HEK293 (cell line): ENCODE results near the gene MFAP5.

Experiments used
- CTCF ChIA-PET: fragments of 350-600 bp; formaldehyde crosslinking; extraction: SDS; loops from one replicate; lab custom pipeline; 2021; ENCODE audit warnings: antibody characterized with exemption; lab: Yijun Ruan, JAX
- POLR2A ChIA-PET: fragments of 300-600 bp; formaldehyde crosslinking; extraction: SDS; loops from one replicate; lab custom pipeline; 2020; ENCODE audit warnings: antibody characterized with exemption, inconsistent platforms; lab: Yijun Ruan, JAX
- H3K27ac ChIP-seq: fragments of 200-500 bp; sonication (Bioruptor generic); 2 replicates; pipeline ENCODE4 v1.5.1; 2014; ENCODE audit warnings: low read depth, low read length, control low read depth, inconsistent platforms; ENCODE audit errors: extremely low read depth
- H3K36me3 ChIP-seq, 2 experiments: fragments of 200-500 bp in 1 of 2; sonication (Bioruptor generic) in 1 of 2; 1 replicate in 1 of 2; 2 replicates in 1 of 2; pipeline ENCODE4 v1.5.1; 2014 to 2017; ENCODE audit warnings: inconsistent platforms in 2 of 2, low read length in 2 of 2; ENCODE audit not compliant: control insufficient read depth in 2 of 2, insufficient read depth in 1 of 2
- H3K4me1 ChIP-seq: fragments of 200-500 bp; sonication (Bioruptor generic); 2 replicates; pipeline ENCODE4 v1.5.1; 2014; ENCODE audit warnings: mild to moderate bottlenecking, low read length, inconsistent platforms; ENCODE audit not compliant: control insufficient read depth, insufficient read depth
- H3K4me3 ChIP-seq: 2 replicates; pipeline ENCODE4 v1.5.1; 2011; ENCODE audit warnings: low read depth, mild to moderate bottlenecking, control low read depth, low read length, moderate library complexity
- H3K9me3 ChIP-seq: fragments of 200-500 bp; sonication (Bioruptor generic); 2 replicates; pipeline ENCODE4 v1.5.1; 2014; ENCODE audit warnings: low read depth, low read length, inconsistent platforms; ENCODE audit not compliant: control insufficient read depth, insufficient read depth
- GFI1B ChIP-seq: fragments of 450-650 bp; formaldehyde crosslinking; IDR thresholded peaks from 2 replicates; pipeline ENCODE4 v1.5.1; 2016; ENCODE audit warnings: missing biosample characterization, missing genetic modification characterization
- OSR2 ChIP-seq: fragments of 450-650 bp; formaldehyde crosslinking; IDR thresholded peaks from 2 replicates; pipeline ENCODE4 v1.5.1; 2016; ENCODE audit warnings: missing biosample characterization, missing genetic modification characterization
- PRDM1 ChIP-seq: fragments of 450-650 bp; formaldehyde crosslinking; IDR thresholded peaks from 2 replicates; pipeline ENCODE4; 2016; ENCODE audit warnings: missing biosample characterization, missing genetic modification characterization
- SETDB1 ChIP-seq: IDR thresholded peaks from one replicate; pipeline ENCODE4 v1.6.1; 2017; ENCODE audit warnings: mild to moderate bottlenecking, low read length, moderate library complexity, mixed read lengths; ENCODE audit not compliant: insufficient read length
- SP7 ChIP-seq: fragments of 450-650 bp; formaldehyde crosslinking; IDR thresholded peaks from 2 replicates; pipeline ENCODE4 v1.5.1; 2016; ENCODE audit warnings: missing biosample characterization, missing genetic modification characterization
- ZBTB48 ChIP-seq: fragments of 450-650 bp; formaldehyde crosslinking; IDR thresholded peaks from 2 replicates; pipeline ENCODE4 v1.5.1; 2016; ENCODE audit warnings: missing biosample characterization, missing genetic modification characterization
- ZNF112 ChIP-seq: fragments of 450-650 bp; formaldehyde crosslinking; IDR thresholded peaks from 2 replicates; pipeline ENCODE4 v1.5.0; 2017; ENCODE audit warnings: missing biosample characterization, missing genetic modification characterization
- ZNF19 ChIP-seq: fragments of 450-650 bp; formaldehyde crosslinking; IDR thresholded peaks from 2 replicates; pipeline ENCODE4; 2016; ENCODE audit warnings: missing biosample characterization, missing genetic modification characterization, low read depth
- ZNF2 ChIP-seq: fragments of 450-650 bp; formaldehyde crosslinking; IDR thresholded peaks from 2 replicates; pipeline ENCODE4 v1.5.1; 2016; ENCODE audit warnings: missing biosample characterization, missing genetic modification characterization
- ZNF37A ChIP-seq: fragments of 450-650 bp; IDR thresholded peaks from 2 replicates; pipeline ENCODE4 v1.5.1; 2018; ENCODE audit warnings: missing biosample characterization, missing genetic modification characterization
- ZNF416 ChIP-seq: fragments of 450-650 bp; formaldehyde crosslinking; IDR thresholded peaks from 2 replicates; pipeline ENCODE4 v1.5.1; 2016; ENCODE audit warnings: missing biosample characterization, missing genetic modification characterization
- ZNF521 ChIP-seq: fragments of 450-650 bp; formaldehyde crosslinking; IDR thresholded peaks from 2 replicates; pipeline ENCODE4 v1.5.1; 2017; ENCODE audit warnings: missing biosample characterization, mild to moderate bottlenecking, missing genetic modification characterization
- ZNF529 ChIP-seq: fragments of 450-650 bp; formaldehyde crosslinking; IDR thresholded peaks from 2 replicates; pipeline ENCODE4 v1.5.1; 2017; ENCODE audit warnings: missing genetic modification characterization, missing biosample characterization; ENCODE audit not compliant: insufficient replicate concordance
- ZNF548 ChIP-seq: fragments of 450-650 bp; formaldehyde crosslinking; IDR thresholded peaks from 2 replicates; pipeline ENCODE4 v1.5.1; 2016; ENCODE audit warnings: missing biosample characterization, missing genetic modification characterization
- ZNF654 ChIP-seq: fragments of 450-650 bp; formaldehyde crosslinking; IDR thresholded peaks from 2 replicates; pipeline ENCODE4 v1.5.1; 2016; ENCODE audit warnings: low read depth, missing biosample characterization, missing genetic modification characterization
- ZNF660 ChIP-seq: fragments of 450-650 bp; IDR thresholded peaks from 2 replicates; pipeline ENCODE4 v1.5.1; 2018; ENCODE audit warnings: missing biosample characterization, mild to moderate bottlenecking, missing genetic modification characterization
- ZNF664 ChIP-seq: fragments of 450-650 bp; formaldehyde crosslinking; IDR thresholded peaks from 2 replicates; pipeline ENCODE4 v1.5.1; 2016; ENCODE audit warnings: missing biosample characterization, missing genetic modification characterization
- ZNF785 ChIP-seq: fragments of 450-650 bp; formaldehyde crosslinking; IDR thresholded peaks from 2 replicates; pipeline ENCODE4 v1.5.1; 2016; ENCODE audit warnings: missing biosample characterization, missing genetic modification characterization
- TF ChIP-seq, protein P1 (sequence below): fragments of 450-650 bp; formaldehyde crosslinking; IDR thresholded peaks from 2 replicates; pipeline ENCODE4 v1.5.1; 2016; ENCODE audit warnings: missing biosample characterization, missing genetic modification characterization, low read depth
- TF ChIP-seq, protein P2 (sequence below): fragments of 450-650 bp; formaldehyde crosslinking; IDR thresholded peaks from 2 replicates; pipeline ENCODE4 v1.5.1; 2016; ENCODE audit warnings: missing biosample characterization, missing genetic modification characterization
- TF ChIP-seq, protein P3 (sequence below): fragments of 450-650 bp; formaldehyde crosslinking; IDR thresholded peaks from 2 replicates; pipeline ENCODE4 v1.5.1; 2016; ENCODE audit warnings: missing biosample characterization, missing genetic modification characterization
- TF ChIP-seq, protein P4 (sequence below): fragments of 450-650 bp; formaldehyde crosslinking; IDR thresholded peaks from 2 replicates; pipeline ENCODE4 v1.5.1; 2016; ENCODE audit warnings: missing biosample characterization, missing genetic modification characterization, low read depth

Gene MFAP5, protein sequence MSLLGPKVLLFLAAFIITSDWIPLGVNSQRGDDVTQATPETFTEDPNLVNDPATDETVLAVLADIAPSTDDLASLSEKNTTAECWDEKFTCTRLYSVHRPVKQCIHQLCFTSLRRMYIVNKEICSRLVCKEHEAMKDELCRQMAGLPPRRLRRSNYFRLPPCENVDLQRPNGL

GRCh38 chr12:8662593-8662992 is at the start of gene MFAP5:
TSS of gene MFAP5 (minus strand) at chr12:8662826. CDS start at chr12:8662104, 722 bp downstream.
- Histone ChIP-seq H3K4me1 (no peaks in the 10 kb centered on the region), H3K36me3 (no peaks in the 10 kb centered on the region), H3K4me3 (no peak within 1 kb of the TSS), H3K27ac (no peak within 1 kb of the TSS), H3K9me3 (no peaks in the 10 kb centered on the region)
- no peak for TF ChIP-seq ZNF112 (tag by site-specific recombination)
- TF ChIP-seq, protein P1, sequence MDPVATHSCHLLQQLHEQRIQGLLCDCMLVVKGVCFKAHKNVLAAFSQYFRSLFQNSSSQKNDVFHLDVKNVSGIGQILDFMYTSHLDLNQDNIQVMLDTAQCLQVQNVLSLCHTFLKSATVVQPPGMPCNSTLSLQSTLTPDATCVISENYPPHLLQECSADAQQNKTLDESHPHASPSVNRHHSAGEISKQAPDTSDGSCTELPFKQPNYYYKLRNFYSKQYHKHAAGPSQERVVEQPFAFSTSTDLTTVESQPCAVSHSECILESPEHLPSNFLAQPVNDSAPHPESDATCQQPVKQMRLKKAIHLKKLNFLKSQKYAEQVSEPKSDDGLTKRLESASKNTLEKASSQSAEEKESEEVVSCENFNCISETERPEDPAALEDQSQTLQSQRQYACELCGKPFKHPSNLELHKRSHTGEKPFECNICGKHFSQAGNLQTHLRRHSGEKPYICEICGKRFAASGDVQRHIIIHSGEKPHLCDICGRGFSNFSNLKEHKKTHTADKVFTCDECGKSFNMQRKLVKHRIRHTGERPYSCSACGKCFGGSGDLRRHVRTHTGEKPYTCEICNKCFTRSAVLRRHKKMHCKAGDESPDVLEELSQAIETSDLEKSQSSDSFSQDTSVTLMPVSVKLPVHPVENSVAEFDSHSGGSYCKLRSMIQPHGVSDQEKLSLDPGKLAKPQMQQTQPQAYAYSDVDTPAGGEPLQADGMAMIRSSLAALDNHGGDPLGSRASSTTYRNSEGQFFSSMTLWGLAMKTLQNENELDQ (tag by site-specific recombination): no peak
- TF ChIP-seq ZNF521: no peak
- TF ChIP-seq SP7: no peak
- no peak for TF ChIP-seq PRDM1 (tag by site-specific recombination)
- no peak for TF ChIP-seq ZNF529 (tag by site-specific recombination)
- no peak for TF ChIP-seq ZBTB48
- no peak for TF ChIP-seq ZNF37A (tag by site-specific recombination)
- no peak for TF ChIP-seq ZNF2
- TF ChIP-seq ZNF785 (tag by site-specific recombination): no peak
- TF ChIP-seq GFI1B (tag by site-specific recombination): no peak
- no peak for TF ChIP-seq SETDB1
- no peak for TF ChIP-seq ZNF664
- no peak for TF ChIP-seq ZNF19
- no peak for TF ChIP-seq ZNF654 (tag by site-specific recombination)
- TF ChIP-seq, protein P2, sequence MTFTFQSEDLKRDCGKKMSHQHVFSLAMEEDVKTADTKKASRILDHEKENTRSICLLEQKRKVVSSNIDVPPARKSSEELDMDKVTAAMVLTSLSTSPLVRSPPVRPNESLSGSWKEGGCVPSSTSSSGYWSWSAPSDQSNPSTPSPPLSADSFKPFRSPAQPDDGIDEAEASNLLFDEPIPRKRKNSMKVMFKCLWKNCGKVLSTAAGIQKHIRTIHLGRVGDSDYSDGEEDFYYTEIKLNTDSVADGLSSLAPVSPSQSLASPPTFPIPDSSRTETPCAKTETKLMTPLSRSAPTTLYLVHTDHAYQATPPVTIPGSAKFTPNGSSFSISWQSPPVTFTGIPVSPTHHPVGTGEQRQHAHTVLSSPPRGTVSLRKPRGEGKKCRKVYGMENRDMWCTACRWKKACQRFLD: no peak
- TF ChIP-seq, protein P3, sequence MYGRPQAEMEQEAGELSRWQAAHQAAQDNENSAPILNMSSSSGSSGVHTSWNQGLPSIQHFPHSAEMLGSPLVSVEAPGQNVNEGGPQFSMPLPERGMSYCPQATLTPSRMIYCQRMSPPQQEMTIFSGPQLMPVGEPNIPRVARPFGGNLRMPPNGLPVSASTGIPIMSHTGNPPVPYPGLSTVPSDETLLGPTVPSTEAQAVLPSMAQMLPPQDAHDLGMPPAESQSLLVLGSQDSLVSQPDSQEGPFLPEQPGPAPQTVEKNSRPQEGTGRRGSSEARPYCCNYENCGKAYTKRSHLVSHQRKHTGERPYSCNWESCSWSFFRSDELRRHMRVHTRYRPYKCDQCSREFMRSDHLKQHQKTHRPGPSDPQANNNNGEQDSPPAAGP (tag by site-specific recombination): no peak
- TF ChIP-seq ZNF548 (tag by site-specific recombination): no peak
- no peak for TF ChIP-seq OSR2 (tag by site-specific recombination)
- POLR2A ChIA-PET: no interaction called here
- CTCF ChIA-PET: no interaction called here

DNA sequence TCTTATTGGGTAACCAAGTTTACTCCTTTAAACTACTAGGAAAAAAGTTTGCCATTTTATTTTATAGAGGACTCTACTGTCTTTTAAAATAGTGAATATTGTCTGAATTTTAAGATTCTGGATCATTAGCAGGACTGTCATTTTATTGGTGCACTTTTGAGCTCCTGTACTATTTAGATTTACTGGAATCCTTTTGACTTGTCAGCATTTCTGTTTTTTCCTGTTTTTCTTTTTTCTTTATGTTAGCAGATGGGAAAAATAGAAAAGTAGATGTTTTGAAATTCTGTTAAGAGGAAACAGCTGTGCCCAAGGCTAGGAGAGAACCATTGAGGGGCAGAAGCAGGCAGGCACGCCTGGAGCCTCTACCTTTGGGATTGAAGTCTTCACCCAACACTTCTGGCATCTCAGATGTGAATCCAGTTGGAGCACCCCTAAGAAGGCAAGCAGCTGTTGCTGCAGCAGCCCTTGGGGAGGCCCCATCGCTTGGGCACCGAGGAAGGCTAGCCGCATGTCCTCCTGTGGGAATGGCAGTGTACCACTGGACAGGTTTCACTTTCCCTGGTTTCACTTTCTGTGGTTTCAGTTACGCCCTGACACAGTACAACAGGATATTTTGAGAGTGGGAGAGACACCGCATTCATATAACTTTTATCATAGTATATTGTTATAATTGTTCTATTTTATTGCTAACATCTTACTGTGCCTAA is 46.7 kb upstream of the MFAP5 start:
- Histone ChIP-seq H3K4me1 (peaks cover 7% of the 10 kb centered on the region; the same call in 1 of the 2 replicates), H3K9me3 (no peaks in the 10 kb centered on the region), H3K36me3 (peaks cover 4 to 5% of the 10 kb centered on the region in 2 experiments; a peak in 2 of 3 replicates), H3K4me3 (no peak overlapping the region), H3K27ac (no peak overlapping the region)
- ChIA-PET CTCF (interaction anchor here (0.6 kb wide), 1 partner anchor 28 kb away, joined by 4 read pairs; no protein-coding TSS in a partner anchor), POLR2A (no interaction called here)
- TF ChIP-seq ZNF416: no peak
- TF ChIP-seq PRDM1 (tag by site-specific recombination): peak; percentile 39; the same call in 1 of the 2 replicates
- TF ChIP-seq, protein P4, sequence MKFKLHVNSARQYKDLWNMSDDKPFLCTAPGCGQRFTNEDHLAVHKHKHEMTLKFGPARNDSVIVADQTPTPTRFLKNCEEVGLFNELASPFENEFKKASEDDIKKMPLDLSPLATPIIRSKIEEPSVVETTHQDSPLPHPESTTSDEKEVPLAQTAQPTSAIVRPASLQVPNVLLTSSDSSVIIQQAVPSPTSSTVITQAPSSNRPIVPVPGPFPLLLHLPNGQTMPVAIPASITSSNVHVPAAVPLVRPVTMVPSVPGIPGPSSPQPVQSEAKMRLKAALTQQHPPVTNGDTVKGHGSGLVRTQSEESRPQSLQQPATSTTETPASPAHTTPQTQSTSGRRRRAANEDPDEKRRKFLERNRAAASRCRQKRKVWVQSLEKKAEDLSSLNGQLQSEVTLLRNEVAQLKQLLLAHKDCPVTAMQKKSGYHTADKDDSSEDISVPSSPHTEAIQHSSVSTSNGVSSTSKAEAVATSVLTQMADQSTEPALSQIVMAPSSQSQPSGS (tag by site-specific recombination): no peak
- TF ChIP-seq ZNF660 (tag by site-specific recombination): no peak
